Medulla oblongata (tissue), 1 donor: ENCODE results near the gene HSPA2.
A peak's percentile ranks its signal among the peaks of the same experiment; 100 is the strongest.

Experiments
- DNase-seq: peaks from one replicate; pipeline ENCODE4 v3.0.0-alpha.2; 2015; ENCODE audit errors: extremely low spot score

Gene HSPA2

DNA sequence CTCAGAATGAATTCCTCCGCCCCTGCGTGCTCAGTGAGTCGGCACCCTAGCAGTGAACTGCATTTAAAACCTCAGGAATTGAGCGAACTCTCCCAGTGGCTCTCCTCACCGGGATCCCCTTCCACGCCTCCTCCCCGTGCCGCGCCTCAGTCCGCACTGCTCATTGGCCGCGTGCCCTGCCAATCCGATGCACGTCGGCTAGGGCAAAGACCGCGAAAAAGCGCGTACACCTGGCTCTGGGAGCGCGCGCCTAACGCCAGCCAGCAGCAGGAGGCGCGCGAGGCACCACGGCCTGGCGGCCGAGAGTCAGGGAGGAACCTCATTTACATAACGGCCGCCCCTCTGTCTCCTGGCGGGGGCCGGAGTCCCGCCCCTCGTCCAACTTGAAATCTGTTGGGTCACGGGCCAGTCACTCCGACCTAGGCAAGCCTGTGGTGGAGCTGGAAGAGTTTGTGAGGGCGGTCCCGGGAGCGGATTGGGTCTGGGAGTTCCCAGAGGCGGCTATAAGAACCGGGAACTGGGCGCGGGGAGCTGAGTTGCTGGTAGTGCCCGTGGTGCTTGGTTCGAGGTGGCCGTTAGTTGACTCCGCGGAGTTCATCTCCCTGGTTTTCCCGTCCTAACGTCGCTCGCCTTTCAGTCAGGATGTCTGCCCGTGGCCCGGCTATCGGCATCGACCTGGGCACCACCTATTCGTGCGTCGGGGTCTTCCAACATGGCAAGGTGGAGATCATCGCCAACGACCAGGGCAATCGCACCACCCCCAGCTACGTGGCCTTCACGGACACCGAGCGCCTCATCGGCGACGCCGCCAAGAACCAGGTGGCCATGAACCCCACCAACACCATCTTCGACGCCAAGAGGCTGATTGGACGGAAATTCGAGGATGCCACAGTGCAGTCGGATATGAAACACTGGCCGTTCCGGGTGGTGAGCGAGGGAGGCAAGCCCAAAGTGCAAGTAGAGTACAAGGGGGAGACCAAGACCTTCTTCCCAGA is at the start of gene HSPA2:
Gene HSPA2 (plus strand): TSS at position 534 of the 995 bp plus-strand sequence. CDS start 109 bp downstream, at position 643.
- peak; percentile 100 for DNase-seq

- DNase-seq: no peak
Measured at GRCh38 chr14:64491637-64492036, 48.9 kb upstream of the HSPA2 start.

GRCh38 chr14:64493455-64493854 is 47.1 kb upstream of the HSPA2 start:
- DNase-seq: no peak

DNA sequence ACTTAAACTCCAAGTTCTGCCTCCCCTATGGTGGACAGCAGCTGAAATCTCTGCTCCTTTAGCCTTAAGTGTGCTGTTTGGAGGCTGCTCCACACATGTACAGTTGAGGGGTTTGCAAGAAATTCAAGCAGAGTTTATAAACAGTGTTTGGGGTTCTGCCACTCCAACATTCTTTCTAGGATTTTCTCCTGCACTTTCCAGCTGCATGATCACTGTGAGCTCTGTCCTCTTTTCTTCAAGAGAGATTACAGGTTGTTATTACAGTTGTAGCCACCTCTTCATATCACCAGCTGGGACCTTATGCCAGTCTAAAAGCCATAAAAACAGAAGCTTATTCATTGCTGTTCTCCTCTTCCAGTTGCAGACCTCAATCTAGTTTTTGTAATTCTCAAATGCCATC is 45.3 kb upstream of the HSPA2 start:
- no peak for DNase-seq

DNA sequence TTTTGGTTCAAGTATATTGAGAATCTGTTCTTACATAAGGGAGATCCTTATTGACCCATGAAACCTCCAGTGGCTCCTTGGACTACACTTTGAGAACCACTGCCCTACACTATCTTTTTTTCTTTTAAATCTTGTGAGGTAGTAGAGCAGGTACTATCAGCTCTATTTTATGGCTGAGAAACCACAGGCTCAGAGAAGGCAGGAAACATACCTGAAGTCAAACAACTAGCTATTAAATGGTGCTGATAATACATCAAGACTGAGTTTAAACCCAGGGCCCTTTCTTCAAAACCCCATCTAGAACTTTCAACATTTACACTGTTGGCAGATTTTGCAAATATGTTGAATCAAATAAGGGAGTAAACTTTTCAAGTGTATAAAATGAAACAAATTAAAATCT is 43.8 kb upstream of the HSPA2 start:
- no peak for DNase-seq

GRCh38 chr14:64500088-64500487 is 40.5 kb upstream of the HSPA2 start:
- no peak for DNase-seq

DNA sequence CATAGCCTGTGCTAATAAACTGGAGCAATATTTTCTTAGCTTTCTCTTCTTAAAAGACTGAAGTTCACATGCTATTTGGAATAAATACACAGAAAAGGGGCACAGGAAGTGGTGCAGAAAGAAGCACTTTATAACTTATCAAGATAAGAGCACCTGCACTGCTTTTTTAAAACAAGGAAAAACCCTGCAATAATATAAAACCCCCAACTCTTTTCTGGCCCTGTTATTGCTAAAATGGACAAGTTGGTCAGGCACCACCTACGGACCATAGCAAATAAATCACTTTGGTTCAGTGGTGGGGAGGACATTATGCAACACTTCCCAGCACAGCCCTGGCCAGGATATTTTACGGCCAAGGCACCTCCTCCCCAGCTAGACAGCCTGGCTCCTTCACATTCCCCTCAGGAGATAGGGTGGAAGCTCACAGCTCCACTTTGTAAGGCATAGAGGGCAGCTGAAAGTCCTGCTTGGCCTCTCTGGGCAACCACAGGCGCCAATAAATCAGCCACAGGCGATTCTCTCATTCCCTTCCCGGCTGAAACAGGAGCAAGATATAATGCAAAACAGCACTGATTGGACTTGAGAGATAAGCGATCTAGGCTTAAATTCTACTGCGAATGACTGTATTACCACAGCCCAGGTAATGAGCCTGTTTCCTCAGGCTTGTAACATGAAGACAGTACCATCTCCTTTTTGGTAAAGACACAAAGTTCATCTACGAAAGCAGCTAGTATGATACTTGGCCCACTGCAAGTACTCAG is 39.0 kb upstream of the HSPA2 start:
- DNase-seq: no peak

DNA sequence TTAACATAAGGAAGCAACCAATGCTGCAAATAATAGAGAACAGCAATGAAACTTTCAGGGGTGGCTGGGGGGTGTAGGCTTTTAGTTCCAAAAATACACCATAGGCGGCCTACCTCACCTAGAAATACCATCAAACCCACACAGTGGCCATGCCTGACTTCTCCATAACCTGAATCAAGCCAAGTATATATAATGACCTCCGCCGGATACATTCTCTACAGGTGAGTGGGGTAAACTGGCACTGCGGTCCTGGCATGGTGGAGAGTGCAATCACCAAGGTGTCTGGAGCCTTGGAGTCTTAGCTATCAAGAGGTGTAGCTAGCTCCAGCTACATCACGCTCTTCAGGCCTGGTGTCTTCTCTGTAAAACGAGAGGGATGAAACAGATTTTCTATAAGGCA is 38.1 kb upstream of the HSPA2 start:
- no peak for DNase-seq

DNA sequence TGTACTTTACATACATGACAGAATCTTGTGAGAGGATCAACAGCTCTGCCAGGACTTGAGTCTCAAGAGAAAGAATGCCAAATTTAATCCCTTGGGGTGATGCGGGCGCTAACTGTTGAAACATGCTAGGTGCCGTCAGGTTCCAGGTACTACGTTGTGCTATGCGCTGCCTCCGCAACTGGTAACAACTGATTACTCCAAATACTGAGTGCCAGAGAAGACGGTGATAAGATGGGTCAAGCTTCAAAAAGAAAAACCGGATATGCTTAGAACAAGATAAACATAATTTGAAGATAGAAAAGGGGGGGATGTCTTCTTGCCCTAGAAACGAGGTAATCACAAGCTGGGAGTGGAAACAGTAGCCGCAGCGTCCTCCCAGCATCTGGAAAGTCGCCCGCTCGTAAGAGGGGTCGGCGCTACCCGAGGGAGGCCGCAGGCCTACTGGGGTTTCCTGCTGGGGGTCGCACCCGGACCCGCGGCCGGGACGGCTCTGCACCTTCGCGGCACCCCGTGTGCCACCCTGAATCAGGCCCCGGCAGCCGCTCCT is 37.6 kb upstream of the HSPA2 start:
- DNase-seq: no peak

- peak; percentile 93 for DNase-seq
Measured at GRCh38 chr14:64503434-64504309, 36.9 kb upstream of the HSPA2 start, which contains the start of gene ZBTB25. ZBTB25 (minus strand) TSS chr14:64503838; CDS start chr14:64490533, 13,305 bp downstream.

GRCh38 chr14:64504310-64504896 is 36.1 kb upstream of the HSPA2 start, which contains the start of gene ZBTB1:
ZBTB1 (plus strand) TSS chr14:64504770; CDS start chr14:64521505, 16,735 bp downstream.
- DNase-seq: peak; percentile 69

- peak; percentile 95 for DNase-seq
Measured at GRCh38 chr14:64504897-64505794, 35.4 kb upstream of the HSPA2 start.

DNA sequence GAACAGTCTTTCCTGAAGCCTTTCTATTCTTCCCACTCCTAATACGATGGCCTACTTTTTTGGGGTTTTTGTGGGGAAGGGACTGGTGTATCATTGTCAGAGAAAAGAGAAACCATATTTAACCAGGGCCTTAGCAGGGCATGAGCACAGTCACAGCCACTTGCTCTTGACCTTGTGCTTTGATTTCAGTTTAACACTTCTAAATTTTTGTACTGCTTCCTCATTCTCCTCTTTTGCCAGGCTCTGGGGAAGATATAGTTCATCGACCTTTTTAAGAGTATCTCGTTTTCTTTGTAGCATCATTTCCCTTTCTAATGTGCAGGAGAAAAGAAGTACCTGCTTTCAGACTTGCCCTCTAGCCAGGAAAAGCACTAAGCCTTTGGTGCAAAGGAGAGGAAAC is 33.8 kb upstream of the HSPA2 start:
- DNase-seq: no peak

DNA sequence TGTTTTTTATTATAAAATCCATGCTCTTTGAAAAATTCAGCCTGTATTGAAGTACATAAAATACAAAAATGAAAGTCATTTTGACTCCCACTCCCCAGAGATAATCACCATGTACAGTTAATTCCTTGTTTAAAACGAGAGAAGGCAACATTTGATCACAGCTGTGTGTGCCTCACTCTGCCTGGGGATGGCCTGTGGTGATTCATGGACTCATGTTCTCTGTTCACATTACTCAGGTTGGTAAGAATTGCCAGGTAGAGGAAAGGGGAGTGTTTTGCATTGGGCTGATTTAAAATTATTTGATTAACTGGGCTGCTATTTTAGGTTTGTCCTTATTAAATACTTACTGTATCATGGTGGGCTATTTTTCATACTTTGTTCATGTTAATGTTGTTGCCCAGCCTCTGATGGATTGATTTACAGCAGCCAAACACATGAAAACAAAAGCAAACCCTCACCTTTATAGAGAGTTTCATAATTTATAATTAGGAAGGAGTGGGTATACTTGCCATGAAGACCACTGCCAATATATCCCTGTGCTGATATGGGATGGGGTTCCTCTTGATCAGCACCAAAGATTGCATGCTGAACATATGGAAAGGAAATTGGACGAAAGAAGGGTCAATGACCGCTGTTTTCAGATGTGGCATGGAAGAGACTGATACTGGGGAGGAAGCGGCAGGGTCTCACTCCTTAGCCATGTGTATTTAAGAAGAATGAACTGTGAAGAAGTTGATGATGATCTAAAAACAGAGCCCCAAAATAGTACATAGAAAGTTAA is 33.0 kb upstream of the HSPA2 start:
- no peak for DNase-seq

GRCh38 chr14:64508215-64508776 is 32.2 kb upstream of the HSPA2 start:
- DNase-seq: peak; percentile 41

DNA sequence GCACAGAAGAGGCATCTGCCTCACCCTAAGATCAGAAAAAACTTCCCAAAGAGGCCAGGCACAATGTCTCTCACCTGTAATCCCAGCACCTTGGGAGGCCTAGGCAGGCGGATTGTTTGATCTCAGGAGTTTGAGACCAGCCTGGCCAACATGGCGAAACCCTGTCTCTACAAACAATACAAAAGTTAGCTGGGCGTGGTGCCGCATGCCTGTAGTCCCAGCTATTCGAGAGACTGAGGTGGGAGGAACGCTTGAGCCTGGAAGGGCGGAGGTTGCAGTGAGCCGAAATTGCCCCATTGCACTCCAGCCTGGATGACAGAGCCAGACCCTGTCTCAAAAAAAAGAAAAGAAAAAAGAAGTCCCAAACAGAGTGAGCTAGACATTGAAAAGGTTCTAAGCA is 31.5 kb upstream of the HSPA2 start:
- no peak for DNase-seq

DNA sequence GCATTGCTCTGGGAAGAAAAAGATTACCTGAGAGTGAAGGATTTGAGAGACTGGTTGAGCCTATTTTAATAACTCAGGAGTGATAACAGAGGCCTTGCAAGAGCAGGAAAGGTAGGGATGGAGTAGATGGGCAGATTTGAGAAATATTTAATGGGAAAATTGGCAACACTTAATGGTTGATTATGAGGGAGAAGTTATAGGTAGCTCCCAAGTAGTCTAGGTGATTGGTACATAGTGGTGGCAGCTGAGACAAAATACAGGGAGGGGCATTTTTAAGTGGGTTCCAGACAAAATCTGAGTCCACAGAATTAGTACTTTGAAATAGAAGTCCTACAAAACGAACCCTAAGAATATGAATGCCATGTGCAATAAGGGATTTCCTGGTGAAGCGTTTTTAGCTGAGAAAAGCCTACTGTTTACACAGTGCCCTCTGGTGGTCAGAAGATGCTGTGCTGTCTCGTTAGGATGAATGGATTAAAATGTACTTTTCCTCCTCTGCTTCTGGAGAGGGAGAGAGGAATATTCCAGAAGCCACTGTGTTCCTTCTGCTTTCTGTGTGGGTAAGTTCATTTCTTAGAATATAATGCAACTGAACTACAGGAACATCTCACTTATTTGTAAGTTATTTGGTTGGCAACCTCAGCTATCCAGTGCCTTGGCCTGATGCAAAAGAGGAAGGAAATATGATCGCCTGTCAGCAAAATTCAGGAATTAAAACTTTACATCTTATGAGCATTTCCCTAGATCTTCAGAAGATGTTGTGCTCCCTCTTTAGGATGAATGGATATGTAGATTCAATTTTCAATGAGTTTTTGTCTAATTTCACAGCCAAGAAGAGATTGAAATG is 29.5 kb upstream of the HSPA2 start:
- peak; percentile 94 for DNase-seq

GRCh38 chr14:64513271-64513670 is 27.3 kb upstream of the HSPA2 start:
- no peak for DNase-seq
